ENCODE data around the gene KRT40.

KRT40 gene

DNA sequence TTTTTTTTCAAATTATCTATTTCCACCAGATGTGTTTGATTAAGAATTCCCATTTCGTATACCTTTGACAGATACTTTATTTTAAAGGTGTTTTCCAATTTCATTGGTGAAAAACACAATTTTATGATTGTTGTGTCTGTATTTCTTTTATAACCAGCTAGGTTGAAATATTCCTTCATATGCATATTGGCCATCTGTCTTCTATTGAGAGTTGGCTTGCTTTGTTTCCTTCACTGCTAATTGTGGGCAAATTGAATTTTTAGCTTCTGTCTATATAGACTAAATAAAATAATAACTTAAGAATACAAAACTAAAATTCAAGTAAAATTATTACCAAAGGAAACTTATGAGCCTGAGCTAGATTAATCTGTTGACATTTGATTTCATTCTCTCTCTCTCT lies 11.0 kb upstream of the KRT40 start:
- no peak for DNase-seq

DNA sequence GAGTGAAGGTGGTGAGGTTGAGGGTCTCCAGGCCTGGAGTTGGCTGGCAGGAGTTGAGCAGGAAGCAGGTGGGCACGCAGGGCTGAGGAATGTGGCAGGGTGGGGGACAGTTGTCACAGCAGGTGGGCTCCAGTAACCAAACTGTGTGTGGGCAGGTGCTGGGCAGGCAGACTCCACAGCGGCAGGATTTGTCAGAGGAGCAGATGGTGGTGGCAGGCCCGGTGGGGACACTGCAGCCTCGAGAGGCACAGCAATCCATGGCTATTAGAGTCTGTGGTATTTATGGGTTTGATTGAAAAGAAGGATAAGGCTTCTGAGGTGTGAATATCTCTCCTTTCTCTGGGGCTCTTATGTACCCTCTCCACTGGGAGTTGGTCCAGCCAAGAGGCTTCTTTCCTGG lies 9.7 kb upstream of the KRT40 start, which contains the start of gene KRTAP3-3:
Gene KRTAP3-3, minus strand, starts transcription at position 326 of the 400 bp plus-strand sequence. Its CDS starts 67 bp downstream, at position 259.
- DNase-seq: no peak

DNA sequence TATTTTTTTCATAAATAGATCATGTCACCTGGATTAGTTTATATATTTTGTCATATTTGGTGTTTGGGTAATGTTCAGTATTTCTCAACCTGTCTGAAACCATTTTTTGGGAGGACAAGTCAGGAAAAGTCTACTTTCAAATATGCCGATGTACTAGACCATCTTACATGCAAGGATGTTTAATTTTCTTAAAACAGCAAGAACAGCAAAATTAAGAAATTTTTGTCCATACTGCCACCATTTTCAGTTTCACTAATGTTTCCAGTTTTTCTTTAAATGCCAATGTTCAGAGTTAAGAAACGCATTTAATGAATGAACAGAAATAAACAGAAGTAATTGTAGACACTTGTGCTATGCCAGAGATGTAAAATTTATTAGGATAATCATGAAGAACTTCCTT lies 9.0 kb upstream of the KRT40 start:
- DNase-seq: no peak

DNA sequence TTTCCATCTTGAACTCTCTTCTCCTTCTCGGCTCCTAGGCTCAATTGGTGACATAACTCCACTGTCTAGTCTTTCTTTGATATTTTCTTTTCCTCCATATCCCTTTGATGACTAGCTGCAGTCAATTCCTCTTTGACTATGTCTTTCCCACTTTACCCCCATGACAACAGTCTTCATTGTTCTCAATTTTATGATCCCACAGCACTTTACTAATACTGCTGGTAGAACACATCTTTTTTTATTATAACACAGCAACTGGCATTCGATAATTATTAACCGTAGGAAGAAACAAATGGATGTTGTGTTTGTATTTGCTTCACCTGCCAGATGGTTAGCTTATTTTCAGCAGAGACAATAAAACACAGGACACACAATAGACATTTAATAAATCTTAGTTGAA lies 8.5 kb upstream of the KRT40 start:
- no peak for DNase-seq

DNA sequence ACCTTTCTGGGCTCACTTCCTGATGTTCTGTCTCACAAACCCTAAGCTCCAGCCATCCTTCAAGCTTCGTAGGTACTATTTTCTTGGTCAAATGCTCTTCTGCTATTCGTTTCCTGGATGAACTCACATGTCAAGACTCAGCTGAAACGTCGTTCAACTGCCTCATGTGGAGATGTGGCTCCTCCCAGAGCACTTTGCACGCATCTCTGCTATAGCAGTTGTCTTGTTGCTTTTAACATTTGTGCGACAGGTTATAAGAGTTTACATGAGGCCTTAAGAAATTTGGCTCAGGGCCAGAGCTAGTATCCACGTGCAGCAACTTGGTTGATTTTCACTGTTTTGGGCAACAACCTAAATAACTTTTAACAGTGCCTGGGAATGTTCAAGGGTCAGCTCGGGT lies 2.8 kb upstream of the KRT40 start:
- DNase-seq: no peak

DNA sequence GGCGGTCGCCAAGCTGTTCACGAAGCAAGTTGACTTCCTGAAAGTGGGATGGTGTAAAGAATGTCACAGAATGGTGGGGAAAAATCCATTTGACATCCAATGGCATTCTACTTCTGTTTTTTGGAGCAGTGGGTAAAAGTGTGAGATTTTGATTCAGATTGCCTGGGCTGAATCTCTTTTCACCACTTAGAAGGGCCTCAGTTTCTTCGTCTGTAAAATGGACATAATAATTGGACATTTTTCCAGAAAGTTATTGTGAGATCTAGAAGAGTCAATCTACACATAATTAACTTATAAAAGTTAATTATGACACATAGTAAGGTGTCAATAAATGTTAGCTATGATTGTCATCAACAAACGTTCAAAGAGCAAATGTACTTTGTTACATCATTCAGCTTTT lies 3.0 kb downstream of the KRT40 start:
- no peak for DNase-seq

DNA sequence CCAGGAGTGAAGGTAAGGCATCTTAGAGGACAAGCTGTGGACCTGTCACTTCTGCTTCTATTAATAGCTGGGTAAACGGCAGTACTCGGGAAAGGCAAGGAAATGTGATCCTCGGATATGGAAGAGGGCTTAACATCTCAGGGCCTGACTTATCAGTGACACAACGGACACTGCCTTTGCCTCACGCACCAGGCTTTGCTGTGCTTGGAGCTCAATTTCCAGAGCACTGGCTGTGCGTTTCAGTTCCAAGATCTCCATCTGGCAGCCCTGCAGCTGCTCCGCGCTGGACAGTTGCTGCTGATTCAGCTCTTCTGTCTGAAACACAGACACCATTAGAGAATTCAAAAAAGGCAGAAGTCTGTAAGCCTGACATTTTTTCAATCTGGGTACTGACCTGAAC lies 3.5 kb downstream of the KRT40 start:
- DNase-seq: no peak

DNA sequence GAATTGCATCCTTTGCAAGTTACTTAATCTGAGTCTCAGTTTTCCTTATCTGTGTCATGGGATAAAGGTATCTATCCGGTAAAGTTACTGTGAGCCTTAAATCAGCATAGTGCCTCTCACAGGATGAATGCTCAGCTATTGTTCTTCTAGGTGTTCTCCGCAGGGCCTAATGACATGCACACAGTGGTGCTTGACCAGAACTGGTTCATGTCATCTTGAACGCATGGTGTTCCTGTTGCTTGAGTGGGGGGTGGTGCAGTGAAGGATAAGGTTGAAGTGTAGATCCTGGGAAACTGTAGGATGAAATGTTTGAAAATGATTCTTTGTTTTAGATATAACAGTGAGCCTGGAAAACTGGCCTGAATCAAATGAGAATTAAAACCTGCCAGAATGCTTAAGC lies 4.0 kb downstream of the KRT40 start:
- DNase-seq: no peak

DNA sequence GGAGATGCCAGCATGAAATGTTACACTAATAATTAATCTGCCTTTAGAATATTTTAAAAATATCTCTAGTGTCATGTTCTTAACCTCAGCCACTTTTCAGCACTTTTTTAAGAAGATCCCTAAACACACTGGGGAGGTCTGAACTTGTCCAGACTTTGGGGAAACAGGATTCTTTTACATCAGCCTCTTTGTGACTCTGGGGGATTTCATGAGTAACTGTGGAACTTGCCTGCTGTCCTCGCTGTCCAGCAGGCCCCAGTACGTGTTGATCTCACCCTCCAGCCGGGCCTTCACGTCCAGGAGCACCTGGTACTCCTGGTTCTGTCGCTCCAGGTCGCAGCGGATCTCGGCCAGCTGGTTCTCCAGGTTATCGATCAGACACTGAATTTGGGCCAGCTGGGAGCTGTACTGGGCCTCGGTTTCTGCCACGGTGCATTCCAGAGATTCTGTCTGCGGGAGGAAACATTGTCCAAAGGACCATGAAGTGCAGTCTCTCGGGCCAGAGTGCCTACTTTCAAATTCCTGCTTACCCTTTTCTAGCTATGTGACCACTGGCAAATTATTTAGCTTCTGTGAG lies 5.5 kb downstream of the KRT40 start:
- no peak for DNase-seq

DNA sequence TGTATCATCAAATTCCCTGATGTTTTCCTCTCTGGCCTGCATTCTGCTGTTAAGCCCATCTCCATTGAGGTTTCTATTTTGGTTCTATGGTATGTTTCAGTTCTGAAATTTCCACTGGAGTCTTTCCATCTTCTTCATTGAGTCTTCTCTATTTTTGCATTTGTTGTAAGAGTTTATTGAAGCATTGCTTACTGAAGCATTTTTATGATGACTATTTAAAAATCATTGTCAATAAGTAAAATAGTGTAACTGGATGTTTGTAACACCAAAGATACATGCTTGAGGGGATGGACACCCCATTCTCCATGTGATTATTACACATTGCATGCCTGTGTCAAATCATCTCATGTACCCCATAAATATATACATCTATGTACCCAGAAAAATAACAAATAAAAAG lies 8.6 kb downstream of the KRT40 start:
- DNase-seq: no peak

DNA sequence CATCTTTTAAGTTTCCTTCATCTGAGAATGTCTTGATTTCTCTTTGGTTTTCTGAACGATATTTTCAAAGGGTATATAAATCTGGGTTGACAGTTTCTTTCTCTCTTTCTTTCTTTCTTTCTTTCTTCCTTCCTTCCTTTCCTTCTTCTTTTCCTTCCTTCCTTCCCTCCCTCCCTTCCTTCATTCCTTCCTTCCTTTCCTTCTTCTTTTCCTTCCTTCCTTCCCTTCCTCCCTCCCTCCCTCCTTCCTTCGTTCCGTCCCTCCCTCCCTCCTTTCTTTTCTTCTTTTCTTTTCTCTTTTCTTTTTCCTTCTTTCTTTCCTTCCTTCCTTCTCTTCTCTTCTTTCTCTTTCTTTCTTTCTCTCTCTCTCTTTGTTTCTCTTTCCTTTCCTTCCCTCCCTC lies 9.8 kb downstream of the KRT40 start:
- DNase-seq: no peak

DNA sequence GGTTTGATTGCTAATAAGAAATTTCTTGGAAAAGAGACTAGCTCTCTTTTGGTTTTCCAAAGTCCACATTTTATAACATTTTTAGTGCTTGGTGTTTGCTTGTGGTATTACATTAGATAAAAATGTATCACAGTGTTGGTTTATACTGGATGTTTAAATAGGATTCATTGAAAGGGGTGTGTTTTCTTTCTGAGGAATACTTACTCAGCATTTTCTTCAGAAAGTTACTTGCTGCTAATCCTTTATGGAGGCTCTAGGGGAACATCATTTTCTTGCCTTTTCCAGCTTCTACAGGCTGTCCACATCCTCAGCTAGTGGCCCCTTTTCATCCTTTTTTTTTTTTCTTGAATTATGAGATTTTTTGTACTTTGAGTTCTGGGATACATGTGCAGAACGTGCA lies 16.5 kb downstream of the KRT40 start:
- no peak for DNase-seq

DNA sequence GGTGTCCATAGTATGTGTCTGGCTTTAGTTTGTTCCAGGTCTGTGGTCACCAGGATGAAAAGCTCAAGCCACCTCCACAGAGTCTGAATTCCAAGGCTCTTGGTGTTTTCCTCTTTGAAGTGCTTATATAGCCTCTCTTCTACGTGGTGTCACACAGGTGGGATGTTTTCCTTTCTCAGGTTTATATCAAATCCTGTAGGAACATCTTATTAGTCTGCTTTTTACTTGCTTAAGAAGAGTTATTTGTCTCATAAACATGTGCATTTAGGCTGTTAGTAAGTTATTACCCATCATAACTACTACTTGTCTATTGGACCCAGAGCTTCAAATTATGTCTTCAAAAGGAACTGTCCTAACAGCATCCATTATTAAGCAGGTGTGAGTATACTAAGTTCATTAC lies 17.3 kb downstream of the KRT40 start, which contains the start of gene KRT39:
Gene KRT39, minus strand, starts transcription at position 101 of the 400 bp plus-strand sequence. Its CDS starts 92 bp downstream, at position 9.
- no peak for DNase-seq

DNA sequence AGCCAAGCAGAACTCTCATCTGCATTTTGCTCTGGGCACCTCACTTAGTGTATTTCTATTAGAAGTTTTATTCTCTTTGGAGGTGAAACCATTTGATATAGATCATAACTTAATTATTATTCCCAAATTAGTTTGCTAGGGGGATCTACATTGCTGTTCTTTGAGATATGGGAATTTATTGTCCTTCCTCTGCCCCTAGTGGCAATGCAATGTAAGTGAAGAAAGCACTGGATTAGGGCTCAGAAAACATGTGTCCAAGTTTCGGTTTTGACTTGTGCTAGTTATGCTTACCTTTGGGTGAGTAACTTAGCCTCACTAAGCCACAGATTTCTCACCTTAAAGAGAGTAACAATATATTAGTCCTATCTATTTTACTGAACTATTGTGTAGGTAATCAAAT lies 20.3 kb downstream of the KRT40 start:
- no peak for DNase-seq

DNA sequence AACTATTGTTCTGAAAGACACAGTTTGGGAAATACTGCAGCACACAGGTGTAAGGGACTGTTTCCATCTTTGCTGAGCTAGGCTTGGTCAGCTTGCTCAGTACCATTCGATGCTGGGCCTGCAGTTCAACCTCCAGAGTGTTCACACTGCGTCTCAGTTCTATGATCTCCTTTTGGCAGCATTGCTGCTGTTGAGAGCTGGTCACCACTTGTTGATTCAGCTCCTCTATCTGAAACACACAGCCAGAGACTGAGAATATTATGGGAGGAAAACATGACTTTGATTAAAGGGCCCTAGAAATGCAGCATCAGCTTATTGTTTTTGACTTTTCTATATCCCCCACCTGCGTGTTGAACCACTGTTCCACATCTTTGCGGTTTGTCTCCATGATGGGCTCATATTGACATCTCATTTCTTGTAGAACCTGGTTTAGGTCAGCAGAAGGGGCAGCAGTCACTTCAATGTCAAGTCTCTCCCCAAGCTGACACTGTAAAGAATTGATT lies 22.0 kb downstream of the KRT40 start:
- DNase-seq: no peak

DNA sequence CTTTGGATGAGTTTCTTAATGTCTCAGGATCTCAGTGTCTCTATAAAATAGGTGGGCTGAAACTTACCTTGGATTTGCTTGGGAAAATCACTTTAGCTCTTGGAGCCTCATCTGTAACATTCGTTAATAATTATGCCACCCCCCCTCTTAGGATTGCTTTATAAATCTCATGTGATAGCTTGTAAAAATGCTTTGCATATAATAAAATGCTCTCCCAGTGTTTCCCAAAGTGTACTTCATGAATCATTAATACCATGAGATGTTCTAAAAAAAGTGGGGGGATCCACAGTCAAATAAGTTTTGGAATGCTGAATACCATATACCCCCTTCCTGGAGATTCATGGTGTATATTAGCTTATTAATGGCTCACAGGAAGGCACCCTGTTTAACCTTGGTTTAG lies 22.5 kb downstream of the KRT40 start:
- DNase-seq: no peak

DNA sequence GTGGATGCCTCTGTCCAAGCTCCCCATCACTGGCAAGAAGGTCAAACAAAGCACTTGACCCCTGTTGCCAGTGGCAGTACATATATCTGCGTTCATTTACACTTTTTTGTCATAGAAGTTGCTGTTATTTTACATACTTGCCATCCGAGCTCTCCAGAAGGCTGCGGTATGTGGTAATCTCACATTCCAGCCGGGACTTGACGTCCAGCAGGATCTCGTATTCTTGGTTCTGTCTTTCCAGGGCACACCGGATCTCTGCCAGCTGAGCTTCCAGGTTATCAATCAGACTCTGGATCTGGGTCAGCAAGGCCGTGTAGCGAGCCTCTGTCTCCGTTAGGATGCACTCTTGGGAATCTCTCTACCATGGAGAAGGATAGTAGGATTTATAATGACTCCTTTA lies 24.0 kb downstream of the KRT40 start:
- DNase-seq: no peak

DNA sequence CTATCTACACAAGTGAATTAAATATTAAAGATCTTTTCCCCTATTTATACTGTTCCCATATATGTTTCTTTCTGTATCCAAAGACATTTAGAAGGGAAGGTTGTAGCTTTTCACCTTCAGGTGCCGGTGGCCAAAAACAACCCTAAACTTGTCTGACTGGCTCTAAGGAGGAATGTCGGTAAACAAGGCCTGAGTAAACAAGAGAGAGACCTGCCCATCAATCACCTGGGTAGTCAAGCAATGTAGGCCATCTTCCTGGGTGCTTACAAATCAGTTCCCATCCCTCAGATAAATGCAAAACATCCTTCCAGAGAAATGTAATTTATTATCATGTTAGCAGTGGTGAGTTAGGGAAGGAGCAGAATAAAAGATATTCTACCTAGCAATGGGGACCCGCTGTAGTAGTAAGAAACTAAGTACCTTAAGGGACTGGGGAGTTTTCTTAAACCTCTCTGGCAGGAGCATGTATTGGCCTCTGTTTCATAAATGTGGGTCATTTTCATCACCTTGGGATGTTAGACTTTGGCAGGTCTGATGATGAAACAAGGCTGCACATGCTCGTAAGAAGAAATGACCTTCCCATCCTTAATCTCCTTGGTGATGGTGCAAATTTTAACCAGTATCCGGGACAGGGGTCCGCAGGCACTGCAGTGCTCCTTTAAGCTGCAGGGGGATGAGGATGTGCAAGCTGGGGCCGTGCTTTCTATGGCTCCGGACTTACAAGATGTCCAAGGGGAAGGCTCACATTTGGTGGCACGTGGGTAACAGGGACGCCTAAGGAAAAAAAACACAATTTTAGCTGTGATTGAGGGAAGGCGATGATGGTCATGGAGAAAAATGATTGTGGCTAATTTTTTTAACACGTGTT lies 25.8 kb downstream of the KRT40 start:
- no peak for DNase-seq

DNA sequence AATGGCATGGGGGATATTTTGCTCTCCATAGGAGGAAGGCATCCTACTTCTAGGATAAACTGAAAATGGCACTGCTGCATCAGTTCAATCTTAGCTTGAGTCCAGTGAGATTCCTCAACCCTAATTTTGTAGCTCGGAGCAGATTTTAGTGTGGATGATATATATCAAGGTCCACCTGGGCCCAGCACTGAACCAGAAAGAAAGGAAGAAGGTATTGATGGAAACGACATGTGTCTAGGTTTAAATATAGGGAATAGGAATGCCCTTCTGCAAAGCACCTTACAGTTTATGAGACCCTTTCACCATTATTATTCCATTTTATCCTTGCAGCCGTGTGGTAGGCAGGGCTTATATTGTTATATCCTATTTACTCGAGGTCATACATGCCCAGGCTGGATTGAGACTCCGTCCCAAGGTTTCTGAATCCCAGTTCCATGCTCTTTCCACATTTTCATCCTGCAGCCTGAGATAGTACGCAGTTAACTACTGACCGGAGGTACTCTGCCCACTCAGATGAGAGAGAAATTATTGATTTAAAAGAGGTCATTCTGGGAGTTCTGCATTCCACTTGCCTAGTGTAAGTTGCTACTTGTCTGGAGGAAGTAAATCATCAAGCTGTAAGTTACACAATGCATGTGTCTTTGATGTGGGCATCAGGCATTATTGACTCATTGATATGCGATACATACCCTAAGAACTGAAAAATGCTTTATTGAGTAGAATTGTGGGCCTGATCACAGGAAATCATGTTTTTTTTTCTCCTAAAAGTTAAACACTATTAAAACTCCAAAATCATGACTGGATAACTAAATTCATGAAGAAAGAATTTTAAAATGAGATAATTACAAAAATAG lies 27.5 kb downstream of the KRT40 start:
- no peak for DNase-seq

DNA sequence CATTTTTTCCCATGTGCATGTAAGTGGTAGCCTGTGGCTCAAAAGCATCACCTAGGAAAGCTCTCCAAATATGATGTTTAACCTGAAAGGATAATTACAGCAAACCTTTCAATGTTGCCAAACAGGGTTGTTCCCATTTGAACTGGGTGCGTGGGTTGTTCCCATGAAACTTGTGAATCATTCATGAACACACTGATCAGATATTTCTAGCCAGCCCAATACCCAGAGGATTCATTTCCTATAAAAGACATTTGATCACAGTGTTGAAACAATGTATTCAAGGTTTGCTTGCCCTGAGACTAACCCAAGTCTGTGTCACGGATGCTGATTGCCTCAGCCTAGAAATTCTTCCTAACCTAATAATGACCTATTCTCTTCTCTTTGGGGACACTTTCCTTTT lies 30.2 kb downstream of the KRT40 start:
- DNase-seq: no peak

DNA sequence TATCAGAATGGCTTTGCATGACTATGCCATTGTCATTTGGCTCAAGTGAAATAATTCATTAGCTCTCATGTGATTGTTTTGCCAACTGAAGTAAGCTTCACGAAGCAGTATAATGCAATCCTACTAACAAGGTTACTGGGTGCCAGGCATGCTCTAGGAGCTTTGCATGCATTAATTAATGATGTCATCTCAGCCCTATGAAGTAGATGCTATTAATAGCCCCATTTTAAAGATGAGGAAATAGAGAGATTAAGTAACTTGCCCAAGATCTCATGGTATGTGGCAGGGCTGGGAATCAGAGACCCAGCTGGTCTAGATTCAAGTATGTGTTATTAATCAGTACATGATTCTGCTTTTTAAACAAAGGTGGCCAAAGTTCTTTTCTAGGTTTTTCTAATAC lies 31.5 kb downstream of the KRT40 start:
- DNase-seq: no peak

DNA sequence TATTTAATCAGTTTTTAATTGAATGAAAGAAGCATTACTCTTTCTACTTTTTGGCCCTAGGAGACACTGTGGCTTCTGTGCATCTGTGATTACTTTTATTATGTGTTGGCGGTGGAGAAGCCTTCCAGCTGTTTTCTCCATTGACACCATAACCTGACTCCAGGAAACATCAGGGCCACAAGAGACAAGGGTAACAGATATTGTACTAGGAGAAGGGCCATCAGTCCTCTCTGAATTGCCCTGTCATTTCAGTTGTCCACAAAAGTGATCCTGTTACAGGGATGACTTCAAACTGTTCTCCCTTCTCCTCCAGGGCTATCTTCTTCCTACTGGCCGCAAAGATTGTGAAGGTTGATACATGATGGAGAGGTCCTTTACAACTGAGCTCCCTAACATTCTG lies 32.0 kb downstream of the KRT40 start:
- no peak for DNase-seq

DNA sequence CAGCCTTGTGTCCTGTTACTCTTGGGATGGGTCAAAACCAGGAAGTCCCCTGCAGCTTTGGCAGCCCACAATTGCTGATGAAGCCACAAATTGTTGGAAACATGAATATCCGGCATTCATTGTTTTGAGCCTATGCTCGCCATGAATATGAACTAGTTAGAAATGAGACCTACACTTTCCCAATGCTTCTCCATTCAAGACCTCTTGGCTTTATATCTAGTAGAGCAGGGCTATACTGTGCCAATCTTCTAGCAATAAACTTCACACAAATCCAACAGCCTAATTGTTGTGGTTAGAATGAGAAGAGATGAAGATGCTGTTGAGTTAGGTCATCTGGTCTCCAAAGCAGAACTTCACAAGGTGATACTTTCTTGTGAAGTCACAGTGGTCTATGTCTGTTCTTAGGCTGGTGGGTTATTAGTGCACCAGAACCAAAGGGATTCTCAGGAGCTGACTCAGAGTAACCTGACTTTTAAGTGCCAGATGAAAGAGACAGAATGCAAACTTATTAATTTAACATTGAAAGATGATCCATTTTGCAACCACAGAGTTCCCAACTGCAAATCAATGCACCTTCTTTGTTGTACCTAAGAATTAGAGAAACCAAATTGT lies 33.0 kb downstream of the KRT40 start:
- DNase-seq: no peak

All from NCI-H524 treated with DMSO at 0.1 percent for 48 hours (cell line).